ENCODE results near the gene TGFBR3L. TPM values are rescaled to one million over a fixed set of nuclear protein-coding genes. Genes with fewer than 3 reads are reported as not detected.

Gene TGFBR3L
- total RNA-seq, 1 donor from 2014 or later = not detected

GRCh38 chr19:7961920-7962626 lies 47.4 kb downstream of the TGFBR3L start:
- no peak for TF ChIP-seq CTCF (IDR thresholded peaks at IDR 0.05; ENCODE audit: unreplicated experiment)
- H3K9me3 Mint-ChIP-seq (ENCODE audit: unreplicated experiment) = no peaks in the 10 kb centered on the region
- H3K36me3 Mint-ChIP-seq (ENCODE audit: low read depth, unreplicated experiment) = peaks cover 27% of the 10 kb centered on the region
- DNase-seq (ENCODE audit: low spot score) = no peak
- H3K4me3 Mint-ChIP-seq (ENCODE audit: unreplicated experiment) = no peak overlapping the region
- H3K27me3 Mint-ChIP-seq (ENCODE audit: unreplicated experiment) = peaks cover 6% of the 10 kb centered on the region
- H3K4me1 Mint-ChIP-seq (ENCODE audit: unreplicated experiment) = peaks cover 8% of the 10 kb centered on the region
- peak overlapping the region; percentile 26 for H3K27ac Mint-ChIP-seq (ENCODE audit: unreplicated experiment)

GRCh38 chr19:7962644-7963268 lies 48.1 kb downstream of the TGFBR3L start:
- H3K4me3 Mint-ChIP-seq (ENCODE audit: unreplicated experiment) = no peak overlapping the region
- no peak for DNase-seq (ENCODE audit: low spot score)
- peaks cover 34% of the 10 kb centered on the region for H3K36me3 Mint-ChIP-seq (ENCODE audit: low read depth, unreplicated experiment)
- peaks cover 8% of the 10 kb centered on the region for H3K4me1 Mint-ChIP-seq (ENCODE audit: unreplicated experiment)
- H3K27me3 Mint-ChIP-seq (ENCODE audit: unreplicated experiment) = peaks cover 6% of the 10 kb centered on the region
- TF ChIP-seq CTCF (IDR thresholded peaks at IDR 0.05; ENCODE audit: unreplicated experiment) = no peak
- H3K9me3 Mint-ChIP-seq (ENCODE audit: unreplicated experiment) = no peaks in the 10 kb centered on the region
- peak overlapping the region; percentile 26 for H3K27ac Mint-ChIP-seq (ENCODE audit: unreplicated experiment)

- Mint-ChIP-seq H3K27me3 (ENCODE audit: unreplicated experiment) (peaks cover 6% of the 10 kb centered on the region), H3K27ac (ENCODE audit: unreplicated experiment) (peak overlapping the region; percentile 48), H3K4me1 (ENCODE audit: unreplicated experiment) (peaks cover 8% of the 10 kb centered on the region), H3K9me3 (ENCODE audit: unreplicated experiment) (no peaks in the 10 kb centered on the region), H3K4me3 (ENCODE audit: unreplicated experiment) (no peak overlapping the region), H3K36me3 (ENCODE audit: low read depth, unreplicated experiment) (peaks cover 32% of the 10 kb centered on the region)
- TF ChIP-seq CTCF (IDR thresholded peaks at IDR 0.05; ENCODE audit: unreplicated experiment) = no peak
- no peak for DNase-seq (ENCODE audit: low spot score)
These were observed 48.9 kb downstream of the TGFBR3L start for GRCh38 chr19:7963566-7963965.

- no peak for DNase-seq (ENCODE audit: low spot score)
- peaks cover 35% of the 10 kb centered on the region for H3K36me3 Mint-ChIP-seq (ENCODE audit: low read depth, unreplicated experiment)
- no peak for TF ChIP-seq CTCF (IDR thresholded peaks at IDR 0.05; ENCODE audit: unreplicated experiment)
- peaks cover 6% of the 10 kb centered on the region for H3K27me3 Mint-ChIP-seq (ENCODE audit: unreplicated experiment)
- H3K4me1 Mint-ChIP-seq (ENCODE audit: unreplicated experiment) = peaks cover 8% of the 10 kb centered on the region
- no peak overlapping the region for H3K4me3 Mint-ChIP-seq (ENCODE audit: unreplicated experiment)
- no peaks in the 10 kb centered on the region for H3K9me3 Mint-ChIP-seq (ENCODE audit: unreplicated experiment)
- peak overlapping the region; percentile 34 for H3K27ac Mint-ChIP-seq (ENCODE audit: unreplicated experiment)
These were observed 50.7 kb downstream of the TGFBR3L start for GRCh38 chr19:7965259-7965841.
